Calu3 (cell line): ENCODE measurements around the gene TFDP3. TPM values are rescaled to one million over a fixed set of nuclear protein-coding genes. Genes with fewer than 3 reads are reported as not detected.
A peak's percentile ranks its signal among the peaks of the same experiment; 100 is the strongest.

ENCODE experiments used
- BruUV-seq: library from RNA; stranded (reverse); fragments of 400-500 nt; replicated peaks from 2 replicates; lab custom pipeline; 2021; lab: Mats Ljungman, UMichigan
- CTCF ChIA-PET: fragments of 300-600 bp; sonication (Branson Sonifier 250); formaldehyde crosslinking; loops from one replicate; lab custom pipeline; 2022; ENCODE audit warnings: antibody characterized with exemption; lab: Charles Lee
- DNase-seq: peaks from one replicate; pipeline ENCODE4 v3.0.0; 2022
- H3K27ac Mint-ChIP-seq: one replicate; pipeline ENCODE4 v1.8.0; 2022; ENCODE audit warnings: mixed read lengths; ENCODE audit not compliant: unreplicated experiment
- H3K27me3 Mint-ChIP-seq: one replicate; pipeline ENCODE4 v1.8.0; 2022; ENCODE audit warnings: mixed read lengths; ENCODE audit not compliant: unreplicated experiment
- H3K36me3 Mint-ChIP-seq: one replicate; pipeline ENCODE4 v1.8.0; 2022; ENCODE audit warnings: mild to moderate bottlenecking, moderate library complexity, mixed read lengths; ENCODE audit not compliant: insufficient read depth, unreplicated experiment
- H3K4me1 Mint-ChIP-seq: one replicate; pipeline ENCODE4 v1.8.0; 2022; ENCODE audit warnings: mild to moderate bottlenecking, low read depth, mixed read lengths; ENCODE audit not compliant: unreplicated experiment
- H3K4me3 Mint-ChIP-seq: one replicate; pipeline ENCODE4 v1.8.0; 2022; ENCODE audit warnings: mild to moderate bottlenecking, low read depth, moderate library complexity, mixed read lengths; ENCODE audit not compliant: unreplicated experiment
- H3K9me3 Mint-ChIP-seq: one replicate; pipeline ENCODE4 v1.8.0; 2022; ENCODE audit warnings: low read depth, mixed read lengths; ENCODE audit not compliant: unreplicated experiment
- intact Hi-C: fragments of 100-400 bp; cut with micrococcal nuclease; formaldehyde crosslinking; loops from one replicate; pipeline ENCODE4 v1.10.0; 2022; ENCODE audit not compliant: unreplicated experiment
- total RNA-seq: library from RNA; stranded (reverse); gene quantifications from 2 replicates; pipeline ENCODE4 v1.2.3, GENCODE V29; 2022
- TF ChIP-seq, protein P1 (sequence below): fragments of 200-600 bp; IDR thresholded peaks from one replicate; pipeline ENCODE4 v1.8.0; 2022; ENCODE audit warnings: antibody characterized with exemption; ENCODE audit not compliant: unreplicated experiment

Gene TFDP3
- total RNA-seq, 1 experiment from 2014 or later: not detected

GRCh38 chrX:133188631-133189030 is 29.5 kb downstream of the TFDP3 start:
- TF ChIP-seq, protein P1, sequence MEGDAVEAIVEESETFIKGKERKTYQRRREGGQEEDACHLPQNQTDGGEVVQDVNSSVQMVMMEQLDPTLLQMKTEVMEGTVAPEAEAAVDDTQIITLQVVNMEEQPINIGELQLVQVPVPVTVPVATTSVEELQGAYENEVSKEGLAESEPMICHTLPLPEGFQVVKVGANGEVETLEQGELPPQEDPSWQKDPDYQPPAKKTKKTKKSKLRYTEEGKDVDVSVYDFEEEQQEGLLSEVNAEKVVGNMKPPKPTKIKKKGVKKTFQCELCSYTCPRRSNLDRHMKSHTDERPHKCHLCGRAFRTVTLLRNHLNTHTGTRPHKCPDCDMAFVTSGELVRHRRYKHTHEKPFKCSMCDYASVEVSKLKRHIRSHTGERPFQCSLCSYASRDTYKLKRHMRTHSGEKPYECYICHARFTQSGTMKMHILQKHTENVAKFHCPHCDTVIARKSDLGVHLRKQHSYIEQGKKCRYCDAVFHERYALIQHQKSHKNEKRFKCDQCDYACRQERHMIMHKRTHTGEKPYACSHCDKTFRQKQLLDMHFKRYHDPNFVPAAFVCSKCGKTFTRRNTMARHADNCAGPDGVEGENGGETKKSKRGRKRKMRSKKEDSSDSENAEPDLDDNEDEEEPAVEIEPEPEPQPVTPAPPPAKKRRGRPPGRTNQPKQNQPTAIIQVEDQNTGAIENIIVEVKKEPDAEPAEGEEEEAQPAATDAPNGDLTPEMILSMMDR: no peak
- Mint-ChIP-seq H3K9me3 (no peaks in the 10 kb centered on the region), H3K27me3 (no peaks in the 10 kb centered on the region), H3K27ac (no peak overlapping the region), H3K36me3 (peaks cover 5% of the 10 kb centered on the region), H3K4me1 (peaks cover 45% of the 10 kb centered on the region), H3K4me3 (no peak overlapping the region)
- CTCF ChIA-PET: no interaction called here
- no peak for DNase-seq
- BruUV-seq: no TSS peak
- intact Hi-C loops: no loop called here

DNA sequence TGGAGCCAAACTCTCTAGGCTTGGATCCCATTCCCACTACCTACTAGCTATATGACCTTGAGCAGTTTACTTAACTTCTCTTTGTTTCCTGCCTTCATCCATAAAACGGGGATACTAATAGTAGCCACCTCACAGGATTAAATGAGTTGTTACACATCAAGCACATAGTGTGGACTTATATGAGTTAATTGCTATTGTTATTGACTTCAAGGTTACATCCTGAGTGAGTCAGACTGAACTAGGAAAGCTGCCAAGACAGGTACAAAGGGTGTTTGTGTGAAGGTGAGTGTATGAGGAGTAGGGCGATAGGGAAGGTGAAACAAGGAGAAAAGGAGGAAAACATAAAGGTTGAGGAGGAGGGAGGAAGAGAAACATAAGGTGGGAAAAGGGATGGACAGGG is 32.2 kb downstream of the TFDP3 start:
- Mint-ChIP-seq H3K9me3 (no peaks in the 10 kb centered on the region), H3K4me1 (peaks cover 34% of the 10 kb centered on the region), H3K27me3 (no peaks in the 10 kb centered on the region), H3K27ac (peak overlapping the region; percentile 67), H3K4me3 (peak overlapping the region; percentile 7), H3K36me3 (peaks cover 5% of the 10 kb centered on the region)
- no TSS peak for BruUV-seq
- TF ChIP-seq, protein P1: no peak
- CTCF ChIA-PET: no interaction called here
- intact Hi-C loops: no loop called here
- DNase-seq: peak; percentile 59

GRCh38 chrX:133185119-133185518 is 33.0 kb downstream of the TFDP3 start:
- H3K27me3 Mint-ChIP-seq: no peaks in the 10 kb centered on the region
- no peaks in the 10 kb centered on the region for H3K9me3 Mint-ChIP-seq
- intact Hi-C loops: no loop called here
- TF ChIP-seq, protein P1: no peak
- H3K27ac Mint-ChIP-seq: no peak overlapping the region
- H3K36me3 Mint-ChIP-seq: peaks cover 5% of the 10 kb centered on the region
- CTCF ChIA-PET: no interaction called here
- BruUV-seq: no TSS peak
- DNase-seq: peak; percentile 23
- no peak overlapping the region for H3K4me3 Mint-ChIP-seq
- peaks cover 28% of the 10 kb centered on the region for H3K4me1 Mint-ChIP-seq

DNA sequence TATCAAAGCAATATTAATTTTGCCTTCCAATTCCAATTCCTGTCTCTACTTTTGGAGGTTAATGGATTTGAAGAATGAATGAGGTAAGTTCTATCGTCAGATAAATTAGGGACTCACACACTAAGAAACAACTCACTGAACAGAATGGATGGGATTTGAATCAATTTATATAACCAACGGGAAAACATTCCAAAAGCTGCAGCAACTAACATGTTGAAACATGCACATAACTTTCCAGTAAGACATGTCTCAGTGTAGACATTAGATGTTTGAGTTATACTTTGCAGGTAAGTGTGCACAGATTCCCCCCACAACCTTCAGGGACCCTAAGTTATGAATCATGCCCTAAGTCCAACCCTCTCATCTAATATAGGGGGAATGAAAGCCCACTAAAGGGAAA is 34.3 kb downstream of the TFDP3 start:
- H3K27me3 Mint-ChIP-seq: no peaks in the 10 kb centered on the region
- intact Hi-C loops: no loop called here
- H3K36me3 Mint-ChIP-seq: peaks cover 5% of the 10 kb centered on the region
- no peak overlapping the region for H3K27ac Mint-ChIP-seq
- CTCF ChIA-PET: no interaction called here
- no TSS peak for BruUV-seq
- DNase-seq: no peak
- H3K9me3 Mint-ChIP-seq: no peaks in the 10 kb centered on the region
- H3K4me1 Mint-ChIP-seq: peaks cover 28% of the 10 kb centered on the region
- TF ChIP-seq, protein P1: no peak
- no peak overlapping the region for H3K4me3 Mint-ChIP-seq
